Suprapubic skin (tissue), 4 donors: ENCODE measurements around the gene TNS3.

Source experiments
- EP300 ChIP-seq: sonication (generic); formaldehyde crosslinking; IDR thresholded peaks from one replicate; pipeline ENCODE4 v1.6.1; 2017; ENCODE audit warnings: antibody characterized with exemption
- POLR2A ChIP-seq, 2 donors: fragments of 450-650 bp; IDR thresholded peaks; one replicate each; pipeline ENCODE4 v1.6.1; 2017; ENCODE audit warnings: antibody characterized with exemption in 2 of 2, mild to moderate bottlenecking in 2 of 2, moderate library complexity in 2 of 2
- POLR2AphosphoS5 ChIP-seq, 3 donors: sonication (generic); formaldehyde crosslinking; IDR thresholded peaks; one replicate each; pipeline ENCODE4 v1.6.1; 2017; ENCODE audit warnings: antibody characterized with exemption in 3 of 3
- TF ChIP-seq, protein P1 (sequence below), 2 donors: fragments of 200-600 bp in 1 of 2; fragments of 450-650 bp in 1 of 2; sonication (generic) in 1 of 2; IDR thresholded peaks; one replicate each; pipeline ENCODE4 v1.5.1; 2016 to 2019; ENCODE audit warnings: antibody characterized with exemption in 2 of 2, mild to moderate bottlenecking in 1 of 2, moderate library complexity in 1 of 2

- TF ChIP-seq, protein P1, sequence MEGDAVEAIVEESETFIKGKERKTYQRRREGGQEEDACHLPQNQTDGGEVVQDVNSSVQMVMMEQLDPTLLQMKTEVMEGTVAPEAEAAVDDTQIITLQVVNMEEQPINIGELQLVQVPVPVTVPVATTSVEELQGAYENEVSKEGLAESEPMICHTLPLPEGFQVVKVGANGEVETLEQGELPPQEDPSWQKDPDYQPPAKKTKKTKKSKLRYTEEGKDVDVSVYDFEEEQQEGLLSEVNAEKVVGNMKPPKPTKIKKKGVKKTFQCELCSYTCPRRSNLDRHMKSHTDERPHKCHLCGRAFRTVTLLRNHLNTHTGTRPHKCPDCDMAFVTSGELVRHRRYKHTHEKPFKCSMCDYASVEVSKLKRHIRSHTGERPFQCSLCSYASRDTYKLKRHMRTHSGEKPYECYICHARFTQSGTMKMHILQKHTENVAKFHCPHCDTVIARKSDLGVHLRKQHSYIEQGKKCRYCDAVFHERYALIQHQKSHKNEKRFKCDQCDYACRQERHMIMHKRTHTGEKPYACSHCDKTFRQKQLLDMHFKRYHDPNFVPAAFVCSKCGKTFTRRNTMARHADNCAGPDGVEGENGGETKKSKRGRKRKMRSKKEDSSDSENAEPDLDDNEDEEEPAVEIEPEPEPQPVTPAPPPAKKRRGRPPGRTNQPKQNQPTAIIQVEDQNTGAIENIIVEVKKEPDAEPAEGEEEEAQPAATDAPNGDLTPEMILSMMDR (IDR thresholded peaks at IDR 0.05): no peak
- TF ChIP-seq EP300: no peak
- no peak for TF ChIP-seq POLR2AphosphoS5 (IDR thresholded peaks at IDR 0.05)
- TF ChIP-seq POLR2A (IDR thresholded peaks at IDR 0.05): no peak
Observed at GRCh38 chr7:47390914-47391313, 191.0 kb downstream of the TNS3 start.
